Caco-2 (cell line): ENCODE data around the gene PAX7. TPM values are rescaled to one million over a fixed set of nuclear protein-coding genes. Genes with fewer than 3 reads are reported as not detected.

Experiments
- BruUV-seq: library from RNA; stranded (reverse); fragments of 400-500 nt; replicated peaks from 2 replicates; lab custom pipeline; 2021; lab: Mats Ljungman, UMichigan
- CTCF ChIA-PET: fragments of 300-600 bp; sonication (Branson Sonifier 250); formaldehyde crosslinking; loops from one replicate; lab custom pipeline; 2022; ENCODE audit warnings: antibody characterized with exemption; lab: Charles Lee
- POLR2A ChIA-PET: fragments of 300-600 bp; sonication (Branson Sonifier 250); formaldehyde crosslinking; loops from one replicate; lab custom pipeline; 2022; ENCODE audit warnings: antibody characterized with exemption; lab: Charles Lee
- DNase-seq, 2 experiments: peaks; one replicate each; pipeline versions ENCODE4 v3.0.0 to v3.0.0-alpha.2; 2020 to 2022
- H3K27me3 ChIP-seq: replicated peaks from 2 replicates; pipeline ENCODE4 v1.6.0; 2011; ENCODE audit warnings: low read length; ENCODE audit not compliant: control insufficient read depth, insufficient read depth
- H3K36me3 ChIP-seq: 2 replicates; pipeline ENCODE4 v1.5.1; 2011; ENCODE audit warnings: low read length; ENCODE audit not compliant: control insufficient read depth, insufficient read depth
- H3K4me1 ChIP-seq: fragments of 250-450 bp; sonication (Bioruptor Pico); 2 replicates; pipeline ENCODE4 v1.5.1; 2020; ENCODE audit warnings: mild to moderate bottlenecking
- H3K4me3 ChIP-seq: 2 replicates; pipeline ENCODE4 v1.5.1; 2011; ENCODE audit warnings: low read depth, mild to moderate bottlenecking, control low read depth, low read length
- H3K9me3 ChIP-seq: fragments of 250-450 bp; sonication (Bioruptor Pico); 2 replicates; pipeline ENCODE4 v1.5.1; 2020; ENCODE audit warnings: mild to moderate bottlenecking, moderate library complexity
- H3K27ac Mint-ChIP-seq: one replicate; pipeline ENCODE4 v1.8.0; 2022; ENCODE audit warnings: mixed read lengths; ENCODE audit not compliant: unreplicated experiment
- H3K27me3 Mint-ChIP-seq: one replicate; pipeline ENCODE4 v1.8.0; 2022; ENCODE audit warnings: mixed read lengths; ENCODE audit not compliant: insufficient read depth, unreplicated experiment
- H3K36me3 Mint-ChIP-seq: one replicate; pipeline ENCODE4 v1.8.0; 2022; ENCODE audit warnings: mild to moderate bottlenecking, mixed read lengths; ENCODE audit not compliant: insufficient read depth, unreplicated experiment
- H3K4me1 Mint-ChIP-seq: one replicate; pipeline ENCODE4 v1.8.0; 2022; ENCODE audit warnings: low read depth, mixed read lengths; ENCODE audit not compliant: unreplicated experiment
- H3K4me3 Mint-ChIP-seq: one replicate; pipeline ENCODE4 v1.8.0; 2022; ENCODE audit warnings: mild to moderate bottlenecking, moderate library complexity, mixed read lengths; ENCODE audit not compliant: unreplicated experiment
- H3K9me3 Mint-ChIP-seq: one replicate; pipeline ENCODE4 v1.8.0; 2022; ENCODE audit warnings: mixed read lengths; ENCODE audit not compliant: unreplicated experiment
- CTCF ChIP-seq, 2 experiments: fragments of 200-600 bp in 1 of 2; IDR thresholded peaks; 1 replicate in 1 of 2; 2 replicates in 1 of 2; pipeline versions ENCODE4 v1.5.1 to v1.8.0; 2011 to 2022; ENCODE audit warnings: antibody characterized with exemption in 1 of 2, control low read depth in 1 of 2, inconsistent platforms in 1 of 2, low read depth in 1 of 2, low read length in 1 of 2, mild to moderate bottlenecking in 1 of 2, moderate library complexity in 1 of 2; ENCODE audit not compliant: insufficient read depth in 1 of 2, severe bottlenecking in 1 of 2, unreplicated experiment in 1 of 2
- intact Hi-C: fragments of 100-400 bp; cut with micrococcal nuclease; formaldehyde crosslinking; loops from one replicate; pipeline ENCODE4 v1.10.0; 2022; ENCODE audit not compliant: unreplicated experiment
- total RNA-seq: library from RNA; stranded (reverse); gene quantifications from 2 replicates; pipeline ENCODE4 v1.2.3, GENCODE V29; 2022

Gene PAX7
- total RNA-seq, 1 experiment from 2014 or later = 0.18 TPM

DNA sequence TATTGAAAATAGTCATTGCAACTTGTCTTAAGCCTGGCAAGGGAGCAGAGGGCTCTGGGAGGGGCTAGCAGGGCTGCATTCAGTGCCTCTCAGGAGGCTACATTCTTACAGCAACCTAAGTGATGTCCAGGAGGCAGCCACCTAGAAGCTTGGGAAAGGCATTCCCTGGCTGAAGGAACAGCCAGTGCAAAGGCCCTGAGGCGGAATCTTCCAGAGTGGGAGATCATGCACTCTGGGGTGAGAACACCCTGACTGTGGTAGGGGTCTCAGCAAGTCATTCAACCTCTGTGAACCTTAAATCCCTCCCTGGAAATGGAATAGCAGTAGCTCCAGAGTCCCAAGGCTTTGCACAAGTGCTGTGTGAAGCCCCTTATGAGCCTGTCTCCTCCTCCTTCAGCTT lies 144.7 kb downstream of the PAX7 start:
- TF ChIP-seq CTCF (IDR thresholded peaks at IDR 0.05; ENCODE audit: insufficient read depth in 1 of 2, low read depth in 1 of 2, low read length in 1 of 2, severe bottlenecking in 1 of 2, unreplicated experiment in 1 of 2) = no peak
- H3K4me1 Mint-ChIP-seq = no peaks in the 10 kb centered on the region
- ChIA-PET POLR2A (no interaction called here), CTCF (no interaction called here)
- H3K36me3 Mint-ChIP-seq = no peaks in the 10 kb centered on the region
- no TSS peak for BruUV-seq
- H3K27ac Mint-ChIP-seq = no peak overlapping the region
- no peak for DNase-seq
- intact Hi-C loops = no loop called here
- Histone ChIP-seq H3K36me3 (no peaks in the 10 kb centered on the region), H3K4me3 (no peak overlapping the region), H3K9me3 (no peaks in the 10 kb centered on the region), H3K27me3 (no peaks in the 10 kb centered on the region), H3K4me1 (no peaks in the 10 kb centered on the region)
- peaks cover 32% of the 10 kb centered on the region for H3K27me3 Mint-ChIP-seq
- no peak overlapping the region for H3K4me3 Mint-ChIP-seq
- no peaks in the 10 kb centered on the region for H3K9me3 Mint-ChIP-seq

- ChIA-PET CTCF (interaction anchor here (0.5 kb wide), 1 partner anchor 14 kb away, joined by 3 read pairs; no protein-coding TSS in a partner anchor), POLR2A (no interaction called here)
- H3K9me3 Mint-ChIP-seq = no peaks in the 10 kb centered on the region
- DNase-seq = no peak
- intact Hi-C loops = no loop called here
- H3K4me1 ChIP-seq = no peaks in the 10 kb centered on the region
- no peaks in the 10 kb centered on the region for H3K36me3 Mint-ChIP-seq
- no peak overlapping the region for H3K27ac Mint-ChIP-seq
- BruUV-seq = no TSS peak
- H3K27me3 Mint-ChIP-seq = peaks cover 29% of the 10 kb centered on the region
- TF ChIP-seq CTCF (IDR thresholded peaks at IDR 0.05; ENCODE audit: insufficient read depth in 1 of 2, low read depth in 1 of 2, low read length in 1 of 2, severe bottlenecking in 1 of 2, unreplicated experiment in 1 of 2) = no peak
- no peaks in the 10 kb centered on the region for H3K36me3 ChIP-seq
- no peaks in the 10 kb centered on the region for H3K27me3 ChIP-seq
- H3K4me1 Mint-ChIP-seq = no peaks in the 10 kb centered on the region
- no peak overlapping the region for H3K4me3 Mint-ChIP-seq
- H3K4me3 ChIP-seq = no peak overlapping the region
- no peaks in the 10 kb centered on the region for H3K9me3 ChIP-seq
Measured at GRCh38 chr1:18776777-18777176, 146.1 kb downstream of the PAX7 start.

DNA sequence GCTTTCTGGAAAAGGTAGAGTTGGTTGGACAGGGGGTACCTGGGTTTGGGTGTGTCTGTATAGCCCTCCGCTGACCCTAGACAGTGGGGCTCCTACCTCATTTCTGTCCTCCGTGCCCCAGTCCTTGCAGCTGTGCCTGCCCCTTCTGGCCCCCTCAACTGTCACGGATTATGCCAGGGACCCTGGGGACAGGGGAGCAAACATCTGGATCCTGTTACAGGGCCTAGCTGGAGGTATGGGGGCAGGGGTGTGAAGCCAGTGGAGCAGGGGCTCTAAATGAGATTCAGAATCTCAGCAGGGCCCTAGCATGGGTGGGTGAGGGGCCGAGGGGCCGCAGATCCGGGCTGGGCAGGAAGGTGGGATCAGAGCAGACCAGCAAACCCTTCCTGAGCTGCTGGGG lies 147.8 kb downstream of the PAX7 start:
- Histone ChIP-seq H3K9me3 (no peaks in the 10 kb centered on the region), H3K4me1 (no peaks in the 10 kb centered on the region), H3K4me3 (no peak overlapping the region), H3K27me3 (no peaks in the 10 kb centered on the region), H3K36me3 (no peaks in the 10 kb centered on the region)
- Mint-ChIP-seq H3K27ac (no peak overlapping the region), H3K27me3 (peaks cover 29% of the 10 kb centered on the region), H3K4me1 (no peaks in the 10 kb centered on the region), H3K4me3 (no peak overlapping the region), H3K9me3 (no peaks in the 10 kb centered on the region), H3K36me3 (no peaks in the 10 kb centered on the region)
- no TSS peak for BruUV-seq
- POLR2A ChIA-PET = no interaction called here
- no peak for TF ChIP-seq CTCF (IDR thresholded peaks at IDR 0.05; ENCODE audit: insufficient read depth in 1 of 2, low read depth in 1 of 2, low read length in 1 of 2, severe bottlenecking in 1 of 2, unreplicated experiment in 1 of 2)
- CTCF ChIA-PET = no interaction called here
- DNase-seq = no peak
- intact Hi-C loops = no loop called here
